Stimulated activated CD8-positive, alpha-beta memory T cell treated with anti-CD3 and anti-CD28 coated beads, Interleukin-15, amount 100 ng/mL, for 1 hour (primary cell): ENCODE measurements around the gene NKD1.

ENCODE experiments used
- DNase-seq: peaks from one replicate; pipeline ENCODE4 v3.0.0-alpha.2; 2020; ENCODE audit warnings: low read depth

The NKD1 gene

GRCh38 chr16:50696126-50696525 is 147.9 kb downstream of the NKD1 start:
- DNase-seq = no peak

DNA sequence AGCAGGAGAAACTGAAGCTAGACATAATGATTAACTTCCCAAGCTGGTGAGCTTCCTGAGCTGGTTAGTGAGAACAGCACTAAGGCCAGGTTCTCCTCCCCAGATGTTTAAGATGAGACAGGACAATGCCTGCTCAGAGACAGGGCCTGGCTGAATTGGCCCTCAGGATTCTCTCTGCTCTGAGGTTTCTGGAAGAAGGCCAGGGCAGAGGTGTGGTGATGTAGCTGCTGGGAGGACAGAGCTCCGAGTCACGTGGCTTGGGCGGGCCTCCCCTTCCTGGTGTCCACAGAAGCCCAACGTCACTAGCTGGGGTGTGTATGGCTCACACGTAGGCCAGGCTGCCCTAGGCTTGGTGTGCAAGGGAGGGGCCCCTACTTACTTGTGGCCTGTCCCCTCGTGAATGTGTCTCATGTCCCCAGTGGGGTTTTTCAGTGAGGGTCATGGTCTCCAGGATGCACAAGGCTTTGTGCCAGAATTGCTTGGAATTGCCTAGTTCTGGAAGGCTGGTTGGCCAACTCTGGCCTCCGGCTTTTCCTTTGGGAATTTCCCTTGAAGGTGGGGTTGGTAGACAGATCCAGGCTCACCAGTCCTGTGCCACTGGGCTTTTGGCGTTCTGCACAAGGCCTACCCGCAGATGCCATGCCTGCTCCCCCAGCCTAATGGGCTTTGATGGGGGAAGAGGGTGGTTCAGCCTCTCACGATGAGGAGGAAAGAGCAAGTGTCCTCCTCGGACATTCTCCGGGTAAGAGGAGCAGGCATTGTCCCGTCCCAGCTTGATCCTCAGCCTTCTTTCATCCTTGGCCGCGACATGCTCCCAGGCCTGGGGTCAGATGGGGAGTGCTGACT is 148.6 kb downstream of the NKD1 start:
- DNase-seq = no peak

- no peak for DNase-seq
These were observed 149.2 kb downstream of the NKD1 start for GRCh38 chr16:50697421-50697715.

DNA sequence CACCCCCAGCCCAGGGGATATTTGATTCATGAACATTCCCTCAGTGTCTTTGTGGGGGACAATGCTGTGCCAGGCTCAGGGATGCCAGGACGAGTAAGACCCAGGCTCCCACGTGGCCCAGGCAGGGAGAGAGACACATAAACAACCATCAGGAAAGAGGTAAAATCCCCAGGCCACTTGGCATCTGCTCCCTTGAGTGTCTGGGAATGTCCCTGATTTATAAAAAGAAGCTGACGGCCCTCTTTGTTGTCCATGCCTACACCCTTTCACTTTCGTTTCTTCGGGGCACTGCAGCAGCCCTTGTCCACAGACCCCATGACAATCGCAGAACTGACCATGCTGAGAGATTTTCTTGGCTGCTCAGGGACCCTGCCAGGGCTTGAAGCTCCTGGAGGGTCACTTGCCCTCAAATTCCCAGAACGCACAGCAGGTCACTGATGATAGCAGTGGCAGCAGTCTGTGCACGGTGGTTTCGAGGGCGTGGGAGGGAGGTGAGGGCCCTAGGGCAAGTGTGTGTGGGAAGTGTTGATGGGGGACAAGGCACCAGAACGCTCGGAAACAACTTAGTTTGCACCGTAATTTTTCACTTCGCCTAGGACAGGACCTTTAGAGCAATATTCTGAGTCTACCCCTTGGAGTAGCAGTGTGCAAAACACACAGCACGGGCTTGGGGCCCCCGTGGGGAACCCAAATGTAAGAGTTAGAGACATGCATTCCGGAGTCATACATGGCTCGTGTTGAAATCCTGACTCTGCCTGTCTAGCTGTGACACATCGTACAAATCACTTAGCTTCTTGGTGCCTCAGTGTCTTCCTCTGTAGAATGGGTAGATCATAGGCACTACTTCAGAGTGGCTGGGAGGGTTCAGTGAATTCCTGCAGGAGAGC is 149.9 kb downstream of the NKD1 start:
- no peak for DNase-seq
